SK-N-SH treated with all-trans-retinoic acid at 6 μM for 48 hours (cell line): ENCODE results near the gene TMEM135.

Source experiments
- TOX ChIP-seq: fragments of 250-450 bp; sonication (Bioruptor Pico); IDR thresholded peaks from 2 replicates; pipeline ENCODE4 v1.8.0; 2021; ENCODE audit warnings: mild to moderate bottlenecking, moderate library complexity, borderline replicate concordance
- ZC3H10 ChIP-seq: fragments of 250-450 bp; sonication (Bioruptor Pico); IDR thresholded peaks from 2 replicates; pipeline ENCODE4 v1.5.1; 2021; ENCODE audit warnings: mild to moderate bottlenecking, moderate library complexity
- ZFP30 ChIP-seq: fragments of 450-650 bp; formaldehyde crosslinking; IDR thresholded peaks from 2 replicates; pipeline ENCODE4 v1.5.0; 2022; ENCODE audit warnings: mild to moderate bottlenecking, moderate library complexity
- TF ChIP-seq, protein P1 (sequence below): fragments of 250-450 bp; sonication (Bioruptor Pico); IDR thresholded peaks from 2 replicates; pipeline ENCODE4 v1.5.0; 2020; ENCODE audit warnings: mild to moderate bottlenecking, moderate library complexity

DNA sequence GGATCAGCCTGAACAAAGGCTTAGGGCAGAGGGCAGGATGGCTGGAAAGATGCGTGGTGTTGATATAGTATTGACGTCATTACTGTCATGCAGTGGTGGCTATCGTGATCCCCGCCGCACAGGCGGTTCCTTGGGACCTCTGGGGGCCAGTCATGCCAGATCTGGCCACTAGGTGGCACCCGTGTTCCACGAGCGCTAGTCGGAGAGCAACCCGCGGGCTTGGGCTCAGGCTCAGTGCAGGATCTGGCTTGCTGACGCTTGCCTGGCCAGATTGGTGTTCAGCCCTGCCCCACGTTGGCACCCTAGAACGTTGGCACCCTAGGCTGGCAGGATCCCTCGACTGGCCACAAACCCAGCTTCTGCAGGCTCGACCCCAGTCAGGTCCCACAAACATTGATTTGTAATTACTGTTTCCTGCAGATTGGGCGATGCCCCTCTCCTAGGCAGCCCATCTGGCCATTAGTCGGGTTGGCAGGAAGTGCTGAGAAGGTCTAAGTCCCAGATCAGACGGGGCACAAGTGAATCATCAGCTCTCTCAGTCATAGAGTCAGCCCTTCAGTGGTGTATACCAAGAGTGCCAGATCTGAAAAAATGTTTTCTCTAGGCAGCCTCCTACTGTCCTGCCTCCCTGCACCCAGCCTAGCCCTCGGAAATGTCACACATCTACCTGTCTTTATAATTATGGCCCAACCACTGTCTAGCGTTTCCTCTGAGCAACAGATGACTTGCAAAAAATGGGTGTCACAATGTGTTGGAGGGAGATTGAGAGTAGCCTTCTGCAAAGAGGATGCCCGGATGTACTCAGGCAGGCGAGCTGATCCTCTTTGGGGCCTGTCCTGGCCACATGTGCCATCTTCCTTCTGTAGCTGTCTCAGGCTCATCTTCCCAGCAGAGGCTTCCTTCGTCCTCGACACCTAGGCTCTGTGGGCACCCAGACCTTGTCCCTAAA is 315.3 kb downstream of the TMEM135 start:
- TF ChIP-seq TOX (CRISPR knock-in tag) (no peak), ZC3H10 (CRISPR knock-in tag) (no peak), ZFP30 (CRISPR knock-in tag) (no peak)
- TF ChIP-seq, protein P1, sequence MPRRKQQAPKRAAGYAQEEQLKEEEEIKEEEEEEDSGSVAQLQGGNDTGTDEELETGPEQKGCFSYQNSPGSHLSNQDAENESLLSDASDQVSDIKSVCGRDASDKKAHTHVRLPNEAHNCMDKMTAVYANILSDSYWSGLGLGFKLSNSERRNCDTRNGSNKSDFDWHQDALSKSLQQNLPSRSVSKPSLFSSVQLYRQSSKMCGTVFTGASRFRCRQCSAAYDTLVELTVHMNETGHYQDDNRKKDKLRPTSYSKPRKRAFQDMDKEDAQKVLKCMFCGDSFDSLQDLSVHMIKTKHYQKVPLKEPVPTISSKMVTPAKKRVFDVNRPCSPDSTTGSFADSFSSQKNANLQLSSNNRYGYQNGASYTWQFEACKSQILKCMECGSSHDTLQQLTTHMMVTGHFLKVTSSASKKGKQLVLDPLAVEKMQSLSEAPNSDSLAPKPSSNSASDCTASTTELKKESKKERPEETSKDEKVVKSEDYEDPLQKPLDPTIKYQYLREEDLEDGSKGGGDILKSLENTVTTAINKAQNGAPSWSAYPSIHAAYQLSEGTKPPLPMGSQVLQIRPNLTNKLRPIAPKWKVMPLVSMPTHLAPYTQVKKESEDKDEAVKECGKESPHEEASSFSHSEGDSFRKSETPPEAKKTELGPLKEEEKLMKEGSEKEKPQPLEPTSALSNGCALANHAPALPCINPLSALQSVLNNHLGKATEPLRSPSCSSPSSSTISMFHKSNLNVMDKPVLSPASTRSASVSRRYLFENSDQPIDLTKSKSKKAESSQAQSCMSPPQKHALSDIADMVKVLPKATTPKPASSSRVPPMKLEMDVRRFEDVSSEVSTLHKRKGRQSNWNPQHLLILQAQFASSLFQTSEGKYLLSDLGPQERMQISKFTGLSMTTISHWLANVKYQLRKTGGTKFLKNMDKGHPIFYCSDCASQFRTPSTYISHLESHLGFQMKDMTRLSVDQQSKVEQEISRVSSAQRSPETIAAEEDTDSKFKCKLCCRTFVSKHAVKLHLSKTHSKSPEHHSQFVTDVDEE (CRISPR knock-in tag), result no peak
